Thyroid gland (tissue), 4 donors: ENCODE results near the gene HOXD12.

Experiments
- POLR2A ChIP-seq, 2 donors: fragments of 450-650 bp; IDR thresholded peaks; one replicate each; pipeline ENCODE4 v1.6.1; 2017; ENCODE audit warnings: antibody characterized with exemption in 2 of 2, mild to moderate bottlenecking in 2 of 2, moderate library complexity in 1 of 2
- TF ChIP-seq, protein P1 (sequence below), 6 experiments: fragments of 200-600 bp in 3 of 6; fragments of 450-650 bp in 3 of 6; sonication (generic) in 3 of 6; IDR thresholded peaks; one replicate each; pipeline ENCODE4 v1.5.1; 2016 to 2019; ENCODE audit warnings: antibody characterized with exemption in 6 of 6, mild to moderate bottlenecking in 2 of 6, inconsistent platforms in 1 of 6, moderate library complexity in 1 of 6

GRCh38 chr2:176125772-176126054, 26.1 kb downstream of the HOXD12 start:
- TF ChIP-seq, protein P1, sequence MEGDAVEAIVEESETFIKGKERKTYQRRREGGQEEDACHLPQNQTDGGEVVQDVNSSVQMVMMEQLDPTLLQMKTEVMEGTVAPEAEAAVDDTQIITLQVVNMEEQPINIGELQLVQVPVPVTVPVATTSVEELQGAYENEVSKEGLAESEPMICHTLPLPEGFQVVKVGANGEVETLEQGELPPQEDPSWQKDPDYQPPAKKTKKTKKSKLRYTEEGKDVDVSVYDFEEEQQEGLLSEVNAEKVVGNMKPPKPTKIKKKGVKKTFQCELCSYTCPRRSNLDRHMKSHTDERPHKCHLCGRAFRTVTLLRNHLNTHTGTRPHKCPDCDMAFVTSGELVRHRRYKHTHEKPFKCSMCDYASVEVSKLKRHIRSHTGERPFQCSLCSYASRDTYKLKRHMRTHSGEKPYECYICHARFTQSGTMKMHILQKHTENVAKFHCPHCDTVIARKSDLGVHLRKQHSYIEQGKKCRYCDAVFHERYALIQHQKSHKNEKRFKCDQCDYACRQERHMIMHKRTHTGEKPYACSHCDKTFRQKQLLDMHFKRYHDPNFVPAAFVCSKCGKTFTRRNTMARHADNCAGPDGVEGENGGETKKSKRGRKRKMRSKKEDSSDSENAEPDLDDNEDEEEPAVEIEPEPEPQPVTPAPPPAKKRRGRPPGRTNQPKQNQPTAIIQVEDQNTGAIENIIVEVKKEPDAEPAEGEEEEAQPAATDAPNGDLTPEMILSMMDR (IDR thresholded peaks at IDR 0.05), result no peak
- TF ChIP-seq POLR2A (IDR thresholded peaks at IDR 0.05), result no peak
